ENCODE measurements around the gene STAC2.
"Not testable (repeated sequence)": the region's sequence is repeated elsewhere in the genome, so short reads cannot be mapped to it uniquely, and the experiment has no call there.

DNA sequence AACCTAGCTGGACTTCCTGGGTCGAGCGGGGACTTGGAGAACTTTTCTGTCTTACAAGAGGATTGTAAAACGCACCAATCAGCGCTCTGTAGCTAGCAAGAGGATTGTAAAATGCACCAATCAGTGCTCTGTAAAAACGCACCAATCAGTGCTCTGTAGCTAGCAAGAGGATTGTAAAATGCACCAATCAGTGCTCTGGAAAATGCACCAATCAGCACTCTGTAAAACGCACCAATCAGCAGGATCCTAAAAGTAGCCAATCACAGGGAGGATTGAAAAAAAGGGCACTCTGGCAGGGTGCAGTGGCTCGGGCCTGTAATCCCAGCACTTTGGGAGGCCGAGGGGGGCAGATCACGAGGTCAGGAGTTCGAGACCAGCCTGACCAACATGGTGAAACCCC, 57.2 kb downstream of the STAC2 start:
- not testable (repeated sequence) for TF ChIP-seq ZNF274 (IDR thresholded peaks at IDR 0.05; ENCODE audit: low read depth, low read length); YY1 (IDR thresholded peaks at IDR 0.05; ENCODE audit: insufficient read depth, insufficient read length)

All from NT2/D1 (cell line).